GM06990 (cell line): Measurements from ENCODE around the gene ITPK1.

Source experiments
- DNase-seq: peaks from one replicate; pipeline ENCODE4 v3.0.0-alpha.2; 2011; ENCODE audit not compliant: insufficient read length; ENCODE audit errors: extremely low read depth
- H3K27me3 ChIP-seq: replicated peaks from 2 replicates; pipeline ENCODE4 v1.6.0; 2011; ENCODE audit warnings: low read length; ENCODE audit not compliant: control insufficient read depth, insufficient read depth
- H3K36me3 ChIP-seq: 2 replicates; pipeline ENCODE4 v1.5.1; 2011; ENCODE audit warnings: low read length; ENCODE audit not compliant: control insufficient read depth, insufficient read depth
- H3K4me3 ChIP-seq: replicated peaks from 2 replicates; pipeline ENCODE4 v1.5.1; 2011; ENCODE audit warnings: low read depth, mild to moderate bottlenecking, control low read depth, low read length
- CTCF ChIP-seq: IDR thresholded peaks from 2 replicates; pipeline ENCODE4 v1.5.1; 2011; ENCODE audit warnings: low read length, control low read depth, mild to moderate bottlenecking, inconsistent platforms; ENCODE audit not compliant: insufficient read depth, poor library complexity, severe bottlenecking

Gene ITPK1

GRCh38 chr14:92950193-92950540 lies 165.6 kb downstream of the ITPK1 start:
- H3K27me3 ChIP-seq = no peaks in the 10 kb centered on the region
- H3K36me3 ChIP-seq = peaks cover 7% of the 10 kb centered on the region
- no peak overlapping the region for H3K4me3 ChIP-seq
- DNase-seq = no peak
- TF ChIP-seq CTCF = no peak

GRCh38 chr14:92949496-92950192 lies 166.1 kb downstream of the ITPK1 start:
- peaks cover 7% of the 10 kb centered on the region for H3K36me3 ChIP-seq
- TF ChIP-seq CTCF = no peak
- no peak for DNase-seq

GRCh38 chr14:92948647-92949046 lies 167.1 kb downstream of the ITPK1 start:
- Histone ChIP-seq H3K36me3 (peaks cover 7% of the 10 kb centered on the region), H3K27me3 (no peaks in the 10 kb centered on the region), H3K4me3 (no peak overlapping the region)
- DNase-seq = no peak
- TF ChIP-seq CTCF = no peak

More at GRCh38 chr14:92949496-92950192, 166.1 kb downstream of the ITPK1 start:
- Histone ChIP-seq H3K4me3 (no peak overlapping the region), H3K27me3 (no peaks in the 10 kb centered on the region)

GRCh38 chr14:92946847-92947545 lies 168.7 kb downstream of the ITPK1 start:
- TF ChIP-seq CTCF = no peak

GRCh38 chr14:92945959-92946846 lies 169.5 kb downstream of the ITPK1 start:
- no peak for TF ChIP-seq CTCF

More at GRCh38 chr14:92946847-92947545, 168.7 kb downstream of the ITPK1 start:
- Histone ChIP-seq H3K27me3 (no peaks in the 10 kb centered on the region), H3K4me3 (no peak overlapping the region), H3K36me3 (peaks cover 7% of the 10 kb centered on the region)
- DNase-seq = no peak

More at GRCh38 chr14:92945959-92946846, 169.5 kb downstream of the ITPK1 start:
- H3K27me3 ChIP-seq = no peaks in the 10 kb centered on the region
- DNase-seq = no peak
- no peak overlapping the region for H3K4me3 ChIP-seq
- H3K36me3 ChIP-seq = peaks cover 4% of the 10 kb centered on the region
